ENCODE measurements around the gene DNAH5. TPM values are rescaled to one million over a fixed set of nuclear protein-coding genes. Genes with fewer than 3 reads are reported as not detected.

Gene DNAH5
- total RNA-seq, 2 donors from 2014 or later, result 0.14 to 0.68 TPM

GRCh38 chr5:13731121-13731628 lies 213.3 kb downstream of the DNAH5 start:
- H3K27me3 ChIP-seq (replicated peaks; ENCODE audit: insufficient read depth), result no peaks in the 10 kb centered on the region
- TF ChIP-seq CTCF (IDR thresholded peaks at IDR 0.05), result no peak
- H3K4me1 ChIP-seq (ENCODE audit: control insufficient read depth in 1 of 2, low read depth in 2 of 2), result no peaks in the 10 kb centered on the region
- no peak overlapping the region for H3K4me3 ChIP-seq
- H3K36me3 ChIP-seq, result no peaks in the 10 kb centered on the region
- DNase-seq (ENCODE audit: low spot score), result no peak
- no peak for ATAC-seq (ENCODE audit: insufficient number of reproducible peaks, low FRiP score, low read depth)
- no peaks in the 10 kb centered on the region for H3K9me3 ChIP-seq
- no peak overlapping the region for H3K27ac ChIP-seq

GRCh38 chr5:13708906-13709305 lies 235.6 kb downstream of the DNAH5 start:
- Histone ChIP-seq H3K4me1 (ENCODE audit: control insufficient read depth in 1 of 2, low read depth in 2 of 2) (no peaks in the 10 kb centered on the region), H3K27ac (no peak overlapping the region), H3K9me3 (no peaks in the 10 kb centered on the region), H3K36me3 (no peaks in the 10 kb centered on the region), H3K4me3 (no peak overlapping the region), H3K27me3 (replicated peaks; ENCODE audit: insufficient read depth) (no peaks in the 10 kb centered on the region)
- DNase-seq (ENCODE audit: low spot score) (no peak), ATAC-seq (ENCODE audit: insufficient number of reproducible peaks, low FRiP score, low read depth) (no peak)
- no peak for TF ChIP-seq CTCF (IDR thresholded peaks at IDR 0.05)

GRCh38 chr5:13708432-13708831 lies 236.1 kb downstream of the DNAH5 start:
- no peaks in the 10 kb centered on the region for H3K9me3 ChIP-seq
- H3K27ac ChIP-seq, result no peak overlapping the region
- no peaks in the 10 kb centered on the region for H3K4me1 ChIP-seq (ENCODE audit: control insufficient read depth in 1 of 2, low read depth in 2 of 2)
- DNase-seq (ENCODE audit: low spot score), result no peak
- no peak overlapping the region for H3K4me3 ChIP-seq
- no peak for ATAC-seq (ENCODE audit: insufficient number of reproducible peaks, low FRiP score, low read depth)
- TF ChIP-seq CTCF (IDR thresholded peaks at IDR 0.05), result no peak
- no peaks in the 10 kb centered on the region for H3K36me3 ChIP-seq
- H3K27me3 ChIP-seq (replicated peaks; ENCODE audit: insufficient read depth), result no peaks in the 10 kb centered on the region

- no peak overlapping the region for H3K4me3 ChIP-seq
- no peaks in the 10 kb centered on the region for H3K9me3 ChIP-seq
- DNase-seq (ENCODE audit: low spot score) (no peak), ATAC-seq (ENCODE audit: insufficient number of reproducible peaks, low FRiP score, low read depth) (no peak)
- no peaks in the 10 kb centered on the region for H3K36me3 ChIP-seq
- H3K27ac ChIP-seq, result no peak overlapping the region
- H3K4me1 ChIP-seq (ENCODE audit: control insufficient read depth in 1 of 2, low read depth in 2 of 2), result no peaks in the 10 kb centered on the region
- no peaks in the 10 kb centered on the region for H3K27me3 ChIP-seq (replicated peaks; ENCODE audit: insufficient read depth)
- TF ChIP-seq CTCF (IDR thresholded peaks at IDR 0.05), result no peak
Observed at GRCh38 chr5:13704396-13704795, 240.1 kb downstream of the DNAH5 start.

- Histone ChIP-seq H3K9me3 (no peaks in the 10 kb centered on the region), H3K27me3 (replicated peaks; ENCODE audit: insufficient read depth) (no peaks in the 10 kb centered on the region), H3K27ac (no peak overlapping the region), H3K36me3 (no peaks in the 10 kb centered on the region), H3K4me3 (no peak overlapping the region), H3K4me1 (ENCODE audit: control insufficient read depth in 1 of 2, low read depth in 2 of 2) (no peaks in the 10 kb centered on the region)
- ATAC-seq (ENCODE audit: insufficient number of reproducible peaks, low FRiP score, low read depth), result no peak
- TF ChIP-seq CTCF (IDR thresholded peaks at IDR 0.05), result no peak
- DNase-seq (ENCODE audit: low spot score), result no peak
Observed at GRCh38 chr5:13700626-13701025, 243.9 kb downstream of the DNAH5 start.
